Adipose tissue (tissue), 3 donors: ENCODE measurements around the gene PPP1R3C. TPM values are rescaled to one million over a fixed set of nuclear protein-coding genes. Genes with fewer than 3 reads are reported as not detected.

Experiments used
- H3K27ac ChIP-seq: one replicate; pipeline ENCODE4 v1.5.1; 2013; ENCODE audit warnings: low read depth, low read length
- WGBS, 3 donors: extraction: QIAGEN DNeasy Blood & Tissue Kit; methylation state at CpG; one replicate each; pipeline ENCODE4 v1.1.7; 2013; 5-methylcytosine and 5-hydroxymethylcytosine counted together
- polyA plus RNA-seq, 3 donors: library from polyadenylated mRNA; stranded (reverse); fragments of 200-250 nt; gene quantifications; one replicate each; pipeline ENCODE4 v1.2.3, GENCODE V29; 2013
- donor health status: healthy with polysubstance abuse.
- donor health status: Bipolar disorder and iron deficiency.
- donor health status: healthy.

Gene PPP1R3C
- polyA plus RNA-seq, 3 donors, result 2.9 to 9.7 (median 9.6) TPM

DNA sequence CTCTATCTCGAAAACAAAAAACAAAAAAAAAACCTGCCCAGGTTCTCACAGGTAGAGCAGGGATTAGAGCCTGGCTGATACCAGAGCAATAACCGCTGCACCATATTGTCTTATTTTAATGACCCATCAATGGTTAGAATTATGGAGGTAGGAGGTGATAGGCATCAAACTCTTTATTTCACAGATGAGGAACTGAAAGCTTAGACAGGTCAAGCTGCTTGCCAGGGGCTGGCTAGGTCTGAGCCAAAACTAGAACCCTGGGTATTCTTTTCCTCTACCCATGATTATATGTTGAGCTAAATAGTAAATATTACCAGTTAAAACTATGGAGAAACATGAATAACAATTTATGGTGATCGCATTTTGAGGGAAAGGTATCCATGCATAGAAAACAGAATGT is 2.0 kb upstream of the PPP1R3C start:
- no peak overlapping the region for H3K27ac ChIP-seq
- 87 to 94% (median 89%) methylated on average over 3 of the region's 3 CpGs for WGBS, 3 donors

DNA sequence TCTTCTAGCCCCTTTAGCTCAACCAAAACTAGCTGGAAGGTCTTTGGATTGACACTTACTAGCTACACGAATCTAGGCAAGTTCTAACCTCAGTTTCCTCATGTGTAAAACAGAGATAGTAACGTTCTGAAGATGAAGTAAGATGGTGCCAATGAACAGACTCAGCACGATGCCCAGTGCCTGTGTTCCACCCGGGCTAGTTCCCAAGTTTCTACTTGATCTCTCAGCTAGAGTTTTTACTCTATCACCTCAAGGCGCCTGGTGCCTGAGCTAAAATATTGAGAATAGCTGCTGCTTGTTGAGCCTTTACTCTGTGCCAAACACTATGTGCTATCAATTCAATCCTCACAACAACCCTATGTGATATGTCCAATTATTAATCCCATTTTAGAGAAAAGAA is 1.4 kb upstream of the PPP1R3C start:
- H3K27ac ChIP-seq, result no peak overlapping the region
- WGBS, 3 donors, result 86 to 87% (median 87%) methylated on average over 5 of the region's 5 CpGs

DNA sequence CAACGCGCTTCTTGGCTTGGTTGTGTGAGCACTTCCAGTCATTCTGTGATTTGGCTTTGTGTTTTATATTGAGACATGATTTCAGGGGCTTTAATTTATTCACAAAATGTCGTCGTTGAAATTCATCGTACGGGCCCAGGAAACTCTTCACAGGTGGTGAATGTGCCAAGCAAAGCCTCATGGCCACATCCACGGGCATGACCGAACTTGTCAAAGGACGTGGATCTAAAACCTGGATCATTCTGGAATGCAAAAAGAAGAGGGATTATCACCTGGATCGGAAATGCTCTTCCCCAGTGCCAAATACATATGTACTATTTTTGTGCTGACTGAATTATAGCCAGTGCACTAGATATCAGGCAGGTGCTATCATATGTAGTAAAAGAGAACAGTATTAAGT is 2.2 kb downstream of the PPP1R3C start:
- no peak overlapping the region for H3K27ac ChIP-seq
- WGBS, 3 donors, result 50 to 93% (median 93%) methylated on average over 10 of the region's 10 CpGs

DNA sequence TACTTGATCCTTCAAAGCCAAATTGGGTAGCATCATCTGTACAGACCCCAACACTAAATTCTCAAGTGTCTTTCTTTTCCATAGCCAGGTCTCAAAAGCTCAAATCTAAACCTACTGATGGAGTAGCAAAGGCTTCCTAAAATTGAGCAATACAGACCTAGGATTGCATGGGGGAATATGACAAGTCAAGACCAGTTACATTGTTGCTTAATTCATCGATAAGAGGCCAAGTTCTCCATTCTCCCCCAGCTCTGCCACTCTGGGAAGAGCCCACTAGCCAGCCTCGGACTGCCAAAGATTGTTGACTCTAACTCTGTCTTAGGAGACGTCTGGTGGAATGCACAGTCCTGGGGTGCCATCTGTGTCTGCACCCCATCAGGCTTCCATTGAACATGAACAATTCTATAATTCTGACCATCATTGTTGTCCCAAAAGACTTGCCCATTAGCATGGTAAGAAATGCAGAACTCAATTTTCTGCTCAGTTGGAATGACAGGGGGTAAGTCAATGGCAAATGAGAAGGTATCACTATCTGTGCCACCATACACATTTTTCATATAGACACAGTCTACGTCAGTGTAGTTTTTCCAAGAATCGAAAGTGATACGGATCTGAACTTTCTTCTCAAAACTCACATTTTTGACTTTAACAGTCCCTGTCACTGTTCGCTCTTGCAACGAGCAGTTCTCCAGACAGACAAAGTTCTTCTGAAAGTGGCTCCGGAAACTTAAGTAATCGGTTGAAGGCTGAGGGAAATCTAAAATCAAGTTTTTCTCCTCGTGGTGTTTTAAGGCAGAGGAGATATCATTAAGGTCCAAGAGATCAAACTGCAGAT is 2.9 kb downstream of the PPP1R3C start:
- 55 to 86% (median 86%) methylated on average over 11 of the region's 11 CpGs for WGBS, 3 donors
- no peak overlapping the region for H3K27ac ChIP-seq

DNA sequence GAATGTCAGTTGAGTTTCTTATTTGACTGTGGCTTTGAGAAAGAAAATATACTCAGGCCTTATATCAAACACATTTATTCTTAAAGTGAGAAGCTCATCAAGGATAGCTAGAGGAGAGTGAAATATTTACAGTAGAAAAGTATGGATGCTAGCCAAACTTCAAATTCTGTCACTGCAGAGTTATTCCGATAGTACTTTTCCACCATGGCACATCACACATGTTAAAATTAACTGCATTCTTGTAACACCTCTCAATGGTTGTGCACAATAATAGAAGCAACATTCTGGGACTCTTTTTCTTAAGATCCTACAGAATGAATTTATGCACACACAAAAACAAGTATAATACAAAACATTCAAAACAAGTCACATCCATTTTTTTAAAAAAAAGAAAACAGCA is 4.5 kb downstream of the PPP1R3C start:
- WGBS, 3 donors, result 41 to 82% (median 80%) methylated on average over 1 of the region's 1 CpG
- H3K27ac ChIP-seq, result no peak overlapping the region

DNA sequence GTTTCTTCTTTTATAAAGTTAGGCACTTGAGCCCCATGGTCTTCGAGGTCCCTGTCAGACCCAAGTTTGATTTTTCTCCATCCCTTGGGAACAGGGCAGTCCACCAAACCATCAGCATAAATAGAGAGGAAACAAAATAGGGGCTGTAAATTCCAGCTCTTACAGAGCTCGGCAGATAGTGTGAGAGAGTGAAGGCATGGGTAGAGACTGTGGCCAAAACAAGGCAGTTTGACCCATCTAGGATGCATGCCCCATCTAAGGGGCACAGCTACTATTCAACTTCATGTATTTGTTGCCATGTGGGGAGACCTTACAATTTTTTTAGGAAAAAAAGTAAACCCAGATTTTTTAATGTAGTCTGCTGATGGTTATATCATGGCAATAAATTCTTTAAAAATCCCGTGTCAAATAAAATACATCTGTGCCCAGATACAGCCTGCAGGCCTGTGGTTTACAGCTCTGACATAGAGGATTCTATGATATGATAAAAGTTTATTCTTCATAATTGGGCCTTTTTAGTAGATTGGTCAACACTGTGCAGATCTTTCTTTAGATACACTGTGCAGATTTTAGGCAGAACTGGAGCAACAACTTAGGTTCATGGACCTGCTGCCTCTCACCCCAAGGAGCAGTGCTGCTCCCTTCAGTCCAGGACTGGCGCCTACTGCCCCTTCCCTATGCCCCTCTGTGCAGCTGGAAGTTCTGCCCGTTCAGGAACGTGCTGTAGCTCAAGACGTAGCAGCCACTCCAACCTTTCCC is 5.3 kb downstream of the PPP1R3C start:
- H3K27ac ChIP-seq, result no peak overlapping the region
- WGBS, 3 donors, result 65 to 72% (median 68%) methylated on average over 7 of the region's 7 CpGs

DNA sequence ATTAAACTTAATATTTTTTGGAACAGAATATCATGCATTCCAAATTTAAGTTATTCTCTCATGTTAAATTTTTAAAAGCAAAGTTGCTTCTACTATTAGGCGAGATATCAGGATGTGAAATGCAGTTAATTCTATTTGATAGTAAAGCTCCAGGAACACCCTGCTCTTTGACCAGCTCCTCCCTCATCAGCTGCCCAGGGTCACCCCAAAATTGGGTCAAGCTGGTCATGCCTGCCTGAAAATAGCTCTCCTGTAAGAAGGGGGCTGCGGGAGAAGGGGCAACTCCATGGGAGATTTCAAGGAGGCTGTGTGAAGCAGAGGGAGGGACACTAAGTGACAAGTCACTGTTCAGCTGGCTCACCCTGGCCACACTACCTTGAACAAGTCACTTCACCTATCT is 5.9 kb downstream of the PPP1R3C start:
- WGBS, 3 donors, result 89 to 95% (median 93%) methylated on average over 2 of the region's 2 CpGs
- no peak overlapping the region for H3K27ac ChIP-seq

DNA sequence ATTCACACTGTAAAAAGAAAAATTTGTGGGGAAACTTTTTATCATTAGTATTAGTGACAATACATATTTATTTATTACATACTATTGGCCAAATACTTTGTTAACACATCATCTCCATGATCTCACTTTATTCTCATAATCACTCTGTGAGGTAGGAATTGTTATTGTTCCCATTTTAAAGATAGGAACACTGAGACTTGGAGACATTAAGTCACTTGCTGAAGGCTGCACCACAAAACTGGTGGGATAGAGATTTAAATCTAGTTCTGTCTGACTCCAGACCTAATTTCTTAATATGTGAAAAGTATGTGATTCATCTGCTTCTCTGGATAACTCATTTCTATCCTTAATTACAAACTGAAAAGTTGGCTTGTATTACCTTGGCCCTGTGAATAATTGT is 8.2 kb downstream of the PPP1R3C start:
- no peak overlapping the region for H3K27ac ChIP-seq

DNA sequence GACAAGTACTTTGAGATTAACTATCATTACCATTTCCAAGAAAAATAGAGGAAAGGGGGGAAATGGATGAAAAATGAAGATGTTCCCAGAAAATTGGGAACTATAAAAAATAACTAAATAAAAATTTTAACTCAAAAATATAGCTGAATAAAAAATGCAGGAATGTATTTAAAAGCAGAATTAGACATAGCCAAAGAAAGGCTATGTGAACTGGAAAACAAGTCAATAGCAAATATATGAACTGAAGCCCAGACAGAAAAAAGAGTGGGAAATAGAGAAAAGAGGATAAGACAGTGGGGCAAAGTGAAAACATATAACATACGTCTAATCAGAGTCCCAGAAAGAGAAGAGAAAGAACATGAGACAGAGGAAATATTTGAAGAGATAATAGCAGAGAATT is 10.3 kb downstream of the PPP1R3C start:
- no peak overlapping the region for H3K27ac ChIP-seq
- 95 to 100% (median 100%) methylated on average over 1 of the region's 1 CpG for WGBS, 3 donors

DNA sequence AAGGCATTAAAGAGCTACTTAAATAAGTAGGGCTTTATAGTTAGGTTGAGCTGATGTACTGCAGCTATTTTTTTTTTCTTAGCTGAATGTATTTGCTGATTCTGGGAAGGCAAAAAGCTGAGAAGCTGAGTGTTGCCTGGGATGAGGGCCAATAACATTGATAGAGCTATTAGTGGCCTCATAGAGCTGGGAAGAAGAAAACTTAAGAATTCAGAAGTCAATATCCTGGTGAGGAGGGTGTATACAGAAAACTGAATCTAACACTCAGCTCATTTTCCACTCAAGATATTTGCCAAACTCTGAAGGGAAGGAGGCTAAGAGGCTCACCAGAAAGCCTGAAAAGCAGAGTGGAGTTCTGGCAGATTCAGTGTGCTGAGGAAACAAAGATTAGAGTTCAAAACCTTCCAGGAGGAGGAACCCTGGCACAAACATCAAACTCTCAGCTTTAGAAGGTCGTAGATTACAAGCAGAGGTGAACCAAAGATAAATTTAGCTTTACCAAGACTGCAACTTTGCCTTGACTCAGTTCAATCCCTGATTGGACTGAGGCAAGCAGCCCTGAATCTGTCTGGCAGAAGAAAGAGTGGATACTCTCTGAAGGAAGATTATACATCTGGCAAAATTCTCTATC is 11.3 kb downstream of the PPP1R3C start:
- H3K27ac ChIP-seq, result no peak overlapping the region
- 67 to 69% (median 68%) methylated on average over 1 of the region's 1 CpG for WGBS, 3 donors

DNA sequence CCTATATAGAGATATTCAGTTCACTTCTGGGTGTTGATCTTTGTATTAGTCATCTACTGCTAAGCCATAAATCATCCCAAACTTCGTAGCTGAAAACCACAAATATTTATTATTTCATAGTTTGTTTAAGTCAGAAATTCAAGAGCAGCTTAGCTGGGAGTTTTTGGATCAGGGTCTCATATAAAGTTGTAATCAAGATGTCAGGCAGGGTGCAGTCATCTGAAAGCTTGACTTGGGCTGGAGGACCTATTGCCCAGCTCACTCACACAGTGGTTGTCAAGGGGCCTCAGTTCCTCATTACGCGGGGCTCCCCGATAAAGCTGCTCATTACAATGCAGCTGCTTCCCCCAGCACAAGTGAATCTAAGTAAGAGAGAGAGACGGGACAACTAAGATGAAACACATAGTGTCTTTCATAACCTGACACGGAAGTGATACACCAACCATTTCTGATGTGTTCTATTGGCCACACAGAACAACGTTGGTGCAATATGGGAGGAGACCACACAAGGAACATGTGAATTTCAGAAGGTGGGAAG is 15.7 kb downstream of the PPP1R3C start:
- 75 to 88% (median 77%) methylated on average over 7 of the region's 7 CpGs for WGBS, 3 donors
- H3K27ac ChIP-seq, result no peak overlapping the region

DNA sequence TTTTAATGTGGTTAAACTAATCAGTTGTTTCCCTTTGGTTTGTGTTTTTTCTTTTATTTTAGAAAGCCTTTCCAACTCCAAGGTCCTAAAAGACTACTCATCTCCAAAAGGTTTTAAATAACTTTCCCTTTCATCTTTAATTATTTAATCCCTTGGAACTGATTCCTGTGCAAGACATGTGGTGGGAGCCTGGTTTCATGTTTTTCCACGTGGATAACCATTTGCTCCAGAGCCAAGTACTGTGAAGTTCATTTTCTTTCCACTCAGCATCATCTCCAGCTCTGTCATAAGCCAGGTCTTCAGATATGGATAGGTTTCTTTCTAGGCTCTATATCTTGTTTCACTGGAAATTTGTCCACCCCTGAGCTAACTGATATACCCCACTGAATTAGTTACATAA is 16.7 kb downstream of the PPP1R3C start:
- whole genome bisulfite sequencing, 3 donors, result 22 to 81% (median 37%) methylated on average over 1 of the region's 1 CpG
- H3K27ac ChIP-seq, result no peak overlapping the region

DNA sequence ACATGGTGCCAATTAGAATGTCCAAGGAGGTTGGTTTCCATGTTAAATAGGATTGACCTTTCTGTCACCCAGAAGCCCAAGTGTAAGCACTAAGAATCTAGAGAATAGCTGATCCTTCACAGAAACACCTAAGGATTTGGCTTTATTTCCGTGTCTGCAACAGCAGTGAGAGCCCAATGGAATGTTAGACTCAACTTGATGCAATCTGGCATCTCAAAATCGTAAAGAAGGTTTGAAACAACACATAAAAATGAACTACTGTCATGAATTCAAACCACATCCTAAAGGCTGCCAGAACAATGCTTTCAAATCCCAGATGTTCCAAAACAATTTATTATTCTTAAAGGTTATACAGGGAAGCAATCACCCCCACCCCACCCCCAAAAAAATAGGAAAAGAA is 18.6 kb downstream of the PPP1R3C start:
- WGBS, 3 donors, result 50 to 90% (median 75%) methylated on average over 2 of the region's 2 CpGs
- no peak overlapping the region for H3K27ac ChIP-seq

DNA sequence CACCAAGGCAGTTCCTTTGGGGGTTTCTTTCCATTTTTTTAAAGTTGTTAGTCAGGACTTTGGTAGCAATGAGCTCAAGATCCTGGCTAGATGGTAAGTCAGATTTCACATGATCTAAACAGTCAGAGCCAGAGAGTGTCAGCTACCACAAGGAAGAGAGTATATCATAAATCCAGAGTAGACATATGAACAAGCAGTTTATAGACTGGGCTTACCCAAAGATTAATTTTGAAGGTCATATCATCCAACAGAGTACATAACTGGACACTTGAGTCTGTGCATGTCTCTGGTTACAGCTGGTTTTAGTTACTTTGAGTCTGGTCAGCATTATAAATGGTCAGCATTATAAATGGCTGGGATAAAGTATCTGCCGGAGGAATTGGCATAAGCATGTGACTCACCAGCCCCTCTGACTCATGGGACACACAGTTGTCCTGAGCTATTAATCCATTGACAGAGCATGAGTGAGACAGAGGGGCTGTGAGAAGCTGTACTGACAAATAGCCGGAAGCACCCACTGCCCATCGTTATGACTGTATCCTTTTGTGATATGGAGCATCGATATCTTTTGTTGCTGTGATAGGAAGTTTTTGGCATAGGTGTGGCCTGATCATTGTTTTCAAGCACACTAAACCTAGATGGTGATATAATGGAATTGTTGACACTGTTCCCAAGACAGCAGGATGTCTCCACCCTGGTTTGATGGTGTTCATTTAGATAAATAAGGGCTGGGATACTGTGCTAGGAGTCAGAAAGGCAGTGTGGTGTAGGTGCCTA is 19.3 kb downstream of the PPP1R3C start:
- no peak overlapping the region for H3K27ac ChIP-seq
- WGBS, 3 donors, result 56 to 80% (median 65%) methylated on average over 4 of the region's 4 CpGs

DNA sequence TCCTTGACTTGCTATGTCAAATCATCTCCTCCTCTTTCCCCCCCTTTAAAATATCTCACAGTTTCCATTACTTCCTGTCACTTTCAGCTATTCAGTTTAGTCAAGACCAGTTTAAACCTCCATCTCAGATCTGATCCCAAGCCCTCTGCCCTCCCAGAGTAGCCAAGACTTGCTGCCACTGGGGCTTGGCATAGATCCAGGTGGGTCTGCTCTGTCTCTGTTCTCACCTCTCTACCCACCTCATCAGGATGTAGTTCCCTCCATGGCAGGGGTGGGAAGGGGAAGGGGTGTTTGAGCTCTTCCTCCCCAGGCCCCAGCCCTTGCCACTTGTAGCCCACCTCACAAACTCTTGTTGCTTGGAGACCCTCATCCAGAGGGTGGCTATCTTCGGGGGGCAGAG is 22.0 kb downstream of the PPP1R3C start:
- no peak overlapping the region for H3K27ac ChIP-seq
- WGBS, 3 donors, result 81 to 95% (median 87%) methylated on average over 1 of the region's 1 CpG

DNA sequence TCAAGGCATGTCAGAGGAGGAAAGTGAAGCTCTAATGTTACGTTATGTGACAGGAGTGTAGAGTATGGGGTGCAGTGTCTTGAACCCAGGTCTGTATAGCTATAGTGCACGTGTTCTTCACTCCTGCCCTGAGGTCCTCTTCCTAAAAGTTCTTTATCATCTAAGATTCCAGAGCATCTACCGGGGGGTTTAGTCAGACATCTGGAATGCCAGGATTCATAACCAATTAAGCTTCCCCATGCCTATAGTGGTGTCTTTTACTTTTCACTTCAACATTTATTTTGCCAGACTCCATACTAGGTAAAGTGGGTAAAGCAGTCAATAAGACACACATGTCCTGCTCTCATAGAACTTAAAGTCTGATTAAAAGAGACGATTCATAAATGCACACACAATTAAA is 22.4 kb downstream of the PPP1R3C start:
- no peak overlapping the region for H3K27ac ChIP-seq
- 82 to 85% (median 83%) methylated on average over 4 of the region's 4 CpGs for WGBS, 3 donors

DNA sequence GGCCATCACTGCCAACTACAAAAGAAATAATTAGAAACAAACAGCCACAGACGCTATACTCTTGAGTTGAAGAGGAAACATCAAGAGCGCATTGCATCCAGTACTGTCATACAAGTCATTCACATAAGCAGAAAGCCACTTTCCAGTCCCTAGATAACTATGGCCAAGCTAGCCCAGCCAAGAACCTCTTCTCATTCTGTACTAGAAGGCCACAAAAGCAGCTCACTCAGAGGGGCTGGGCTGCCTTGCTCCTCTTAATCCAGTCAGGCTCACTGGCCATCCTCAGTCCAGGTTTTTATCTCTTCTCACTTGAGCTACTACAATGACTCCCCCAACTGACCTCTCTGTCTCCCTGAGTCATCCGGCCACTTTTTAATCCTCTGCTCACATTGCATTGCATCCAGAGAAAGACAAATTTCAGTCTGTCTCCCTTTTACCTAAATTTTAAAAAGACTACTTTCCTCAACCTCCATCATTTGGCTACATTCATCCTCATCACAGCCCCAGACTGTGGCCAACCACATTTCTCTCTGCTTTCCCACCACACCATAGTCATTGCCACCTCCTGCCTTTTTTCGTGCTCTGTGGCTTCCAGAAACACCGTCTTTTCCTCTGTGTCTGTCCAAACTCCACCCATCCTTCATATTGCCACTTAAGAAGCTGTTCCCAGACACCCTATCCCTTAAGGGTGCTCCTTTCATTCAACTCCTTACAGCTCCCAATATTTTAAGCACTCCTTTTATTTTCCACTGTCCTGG is 25.0 kb downstream of the PPP1R3C start:
- WGBS, 3 donors, result 43 to 64% (median 49%) methylated on average over 5 of the region's 5 CpGs
- peak overlapping the region; percentile 13 for H3K27ac ChIP-seq

DNA sequence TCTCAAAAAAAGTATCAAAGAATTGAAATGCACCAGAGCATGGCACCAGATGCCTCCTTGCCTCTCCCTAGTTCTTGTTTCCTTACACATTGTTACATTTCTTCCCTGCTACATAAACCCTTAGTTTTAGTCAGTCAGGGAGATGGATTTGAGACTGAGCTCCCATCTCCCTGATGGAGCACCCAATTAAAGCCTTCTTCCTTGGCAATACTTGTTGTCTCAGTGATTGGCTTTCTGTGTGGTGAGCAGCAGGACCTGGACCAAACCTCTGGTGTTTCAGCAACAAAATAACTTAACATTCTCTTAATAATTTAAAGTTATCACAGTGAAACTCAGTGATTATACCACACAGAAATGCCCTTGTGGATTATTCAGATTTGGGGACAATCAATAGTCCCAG is 26.9 kb downstream of the PPP1R3C start:
- H3K27ac ChIP-seq, result no peak overlapping the region
